ENCODE measurements around the gene HS2ST1.
"Not testable (repeated sequence)": the region's sequence is repeated elsewhere in the genome, so short reads cannot be mapped to it uniquely, and the experiment has no call there.

HS2ST1 gene

DNA sequence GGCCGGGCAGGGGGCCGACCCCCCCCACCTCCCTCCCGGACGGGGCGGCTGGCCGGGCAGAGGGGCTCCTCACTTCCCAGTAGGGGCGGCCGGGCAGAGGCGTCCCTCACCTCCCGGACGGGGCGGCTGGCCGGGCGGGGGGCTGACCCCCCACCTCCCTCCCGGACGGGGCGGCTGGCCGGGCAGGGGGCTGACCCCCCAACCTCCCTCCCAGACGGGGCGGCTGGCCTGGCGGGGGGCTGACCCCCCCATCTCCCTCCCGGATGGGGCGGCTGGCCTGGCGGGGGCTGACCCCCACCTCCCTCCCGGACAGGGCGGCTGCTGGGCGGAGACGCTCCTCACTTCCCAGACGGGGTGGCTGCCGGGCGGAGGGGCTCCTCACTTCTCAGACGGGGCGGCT lies 15.0 kb upstream of the HS2ST1 start:
- H3K4me3 ChIP-seq (ENCODE audit: low read depth in 1 of 2, low read length in 2 of 2); H3K27me3 ChIP-seq (ENCODE audit: control insufficient read depth in 1 of 2, insufficient read depth in 2 of 2, low read length in 2 of 2); H3K4me1 ChIP-seq (ENCODE audit: control insufficient read depth in 1 of 2, insufficient read depth in 2 of 2, low read length in 2 of 2); H3K27ac ChIP-seq (ENCODE audit: low read depth, low read length); H3K9ac ChIP-seq (ENCODE audit: low read depth in 1 of 2, low read length in 2 of 2); H3K9me3 ChIP-seq (ENCODE audit: control insufficient read depth in 1 of 2, low read length in 2 of 2): not testable (repeated sequence)
- H3K36me3 ChIP-seq (ENCODE audit: control insufficient read depth in 1 of 2, insufficient read depth in 2 of 2, low read length in 2 of 2), result peaks cover 7 to 17% of the 10 kb centered on the region in 2 donors

DNA sequence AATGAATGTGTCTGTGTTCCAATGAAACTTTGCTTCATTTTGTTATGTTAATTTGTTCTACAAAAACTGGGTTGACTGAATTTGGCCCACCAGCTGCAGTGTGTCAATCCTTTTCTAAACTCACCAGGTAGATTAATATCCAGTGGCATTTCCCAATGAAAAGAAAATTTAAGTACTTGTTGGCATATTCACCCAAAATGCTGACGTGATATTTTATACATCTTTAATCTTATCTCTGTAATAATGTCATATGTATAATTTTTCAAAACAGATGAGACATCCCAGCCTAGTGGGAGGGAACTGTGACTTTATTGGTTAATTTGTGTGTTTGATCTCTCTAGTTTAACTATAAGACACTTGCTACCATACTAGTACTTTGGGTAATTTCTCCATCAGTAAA lies 8.6 kb upstream of the HS2ST1 start:
- no peak overlapping the region for H3K27ac ChIP-seq (ENCODE audit: low read depth, low read length)
- H3K4me1 ChIP-seq (ENCODE audit: control insufficient read depth in 1 of 2, insufficient read depth in 2 of 2, low read length in 2 of 2), result no peaks in the 10 kb centered on the region
- no peaks in the 10 kb centered on the region for H3K27me3 ChIP-seq (ENCODE audit: control insufficient read depth in 1 of 2, insufficient read depth in 2 of 2, low read length in 2 of 2)
- no peaks in the 10 kb centered on the region for H3K9me3 ChIP-seq (ENCODE audit: control insufficient read depth in 1 of 2, low read length in 2 of 2)
- no peak overlapping the region for H3K9ac ChIP-seq (ENCODE audit: low read depth in 1 of 2, low read length in 2 of 2)
- peaks cover 7 to 9% of the 10 kb centered on the region in 2 donors for H3K36me3 ChIP-seq (ENCODE audit: control insufficient read depth in 1 of 2, insufficient read depth in 2 of 2, low read length in 2 of 2)
- no peak overlapping the region for H3K4me3 ChIP-seq (ENCODE audit: low read depth in 1 of 2, low read length in 2 of 2)

DNA sequence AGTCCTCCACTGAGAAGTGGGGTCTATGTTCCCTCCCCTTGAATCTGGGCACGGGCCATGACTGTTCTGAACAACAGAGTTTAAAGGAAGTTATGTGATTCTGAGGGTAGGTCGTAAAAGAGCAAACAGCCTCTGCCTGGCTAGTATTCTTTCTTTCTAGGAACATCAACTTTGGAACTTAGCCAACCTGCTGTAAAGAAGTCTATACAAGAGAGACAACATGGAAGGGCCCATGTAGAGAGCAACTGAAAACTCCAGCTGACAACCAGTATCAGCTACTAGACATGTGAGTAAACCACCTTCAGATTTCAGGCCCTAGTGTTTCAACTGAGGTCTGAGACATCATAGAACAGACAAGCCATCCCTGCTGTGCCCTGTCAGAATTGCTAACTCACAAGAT lies 8.0 kb upstream of the HS2ST1 start:
- H3K4me1 ChIP-seq (ENCODE audit: control insufficient read depth in 1 of 2, insufficient read depth in 2 of 2, low read length in 2 of 2), result peaks cover 0 to 5% of the 10 kb centered on the region in 2 donors
- H3K9ac ChIP-seq (ENCODE audit: low read depth in 1 of 2, low read length in 2 of 2), result no peak overlapping the region
- H3K4me3 ChIP-seq (ENCODE audit: low read depth in 1 of 2, low read length in 2 of 2), result no peak overlapping the region
- H3K9me3 ChIP-seq (ENCODE audit: control insufficient read depth in 1 of 2, low read length in 2 of 2), result no peaks in the 10 kb centered on the region
- H3K27me3 ChIP-seq (ENCODE audit: control insufficient read depth in 1 of 2, insufficient read depth in 2 of 2, low read length in 2 of 2), result no peaks in the 10 kb centered on the region
- no peak overlapping the region for H3K27ac ChIP-seq (ENCODE audit: low read depth, low read length)
- H3K36me3 ChIP-seq (ENCODE audit: control insufficient read depth in 1 of 2, insufficient read depth in 2 of 2, low read length in 2 of 2), result peaks cover 7 to 12% of the 10 kb centered on the region in 2 donors

DNA sequence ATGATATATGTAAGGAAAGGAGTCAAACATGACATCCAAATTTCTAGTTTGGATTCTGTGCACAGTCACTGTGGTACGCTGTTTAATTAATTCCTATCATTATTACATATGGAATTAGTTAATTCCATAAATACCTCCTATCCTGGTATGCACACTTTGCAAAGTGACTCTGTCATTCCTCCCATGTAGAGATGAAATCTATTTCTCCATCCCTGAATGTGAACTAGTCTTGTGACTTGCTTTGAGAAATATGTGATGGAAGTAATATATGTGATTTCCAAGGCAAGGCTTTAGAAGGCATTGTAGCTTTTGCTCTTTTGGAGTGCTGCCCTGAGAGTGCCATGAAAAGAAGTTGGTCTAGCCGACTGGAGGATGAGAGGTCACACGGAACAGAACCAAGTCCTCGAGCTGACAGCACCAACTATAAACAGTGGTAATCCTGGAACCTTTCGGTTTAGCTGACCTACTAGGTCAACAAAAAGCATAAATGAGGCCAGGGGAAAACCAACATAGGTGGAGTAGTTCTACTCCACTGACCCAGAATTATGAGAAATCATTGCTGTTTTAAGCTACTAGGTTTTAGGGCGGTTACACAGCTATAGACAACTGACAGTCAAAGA lies 2.0 kb upstream of the HS2ST1 start:
- H3K27me3 ChIP-seq (ENCODE audit: control insufficient read depth in 1 of 2, insufficient read depth in 2 of 2, low read length in 2 of 2), result no peaks in the 10 kb centered on the region
- H3K27ac ChIP-seq (ENCODE audit: low read depth, low read length), result no peak overlapping the region
- H3K9me3 ChIP-seq (ENCODE audit: control insufficient read depth in 1 of 2, low read length in 2 of 2), result no peaks in the 10 kb centered on the region
- H3K36me3 ChIP-seq (ENCODE audit: control insufficient read depth in 1 of 2, insufficient read depth in 2 of 2, low read length in 2 of 2), result peaks cover 0 to 3% of the 10 kb centered on the region in 2 donors
- H3K4me1 ChIP-seq (ENCODE audit: control insufficient read depth in 1 of 2, insufficient read depth in 2 of 2, low read length in 2 of 2), result peaks cover 18 to 21% of the 10 kb centered on the region in 2 donors
- peak overlapping the region; percentile 81 to 98 for H3K4me3 ChIP-seq (ENCODE audit: low read depth in 1 of 2, low read length in 2 of 2)
- H3K9ac ChIP-seq (ENCODE audit: low read depth in 1 of 2, low read length in 2 of 2), result peak overlapping the region in 1 of 2 donors; percentile 81

GRCh38 chr1:86913399-86913895 lies 988 bp upstream of the HS2ST1 start:
- Histone ChIP-seq H3K27ac (ENCODE audit: low read depth, low read length) (peak overlapping the region; percentile 94), H3K9me3 (ENCODE audit: control insufficient read depth in 1 of 2, low read length in 2 of 2) (no peaks in the 10 kb centered on the region), H3K4me1 (ENCODE audit: control insufficient read depth in 1 of 2, insufficient read depth in 2 of 2, low read length in 2 of 2) (peaks cover 18 to 21% of the 10 kb centered on the region in 2 donors), H3K36me3 (ENCODE audit: control insufficient read depth in 1 of 2, insufficient read depth in 2 of 2, low read length in 2 of 2) (peaks cover 0 to 3% of the 10 kb centered on the region in 2 donors), H3K27me3 (ENCODE audit: control insufficient read depth in 1 of 2, insufficient read depth in 2 of 2, low read length in 2 of 2) (no peaks in the 10 kb centered on the region), H3K9ac (ENCODE audit: low read depth in 1 of 2, low read length in 2 of 2) (peak overlapping the region; percentile 81 to 88), H3K4me3 (ENCODE audit: low read depth in 1 of 2, low read length in 2 of 2) (peak overlapping the region; percentile 81 to 98)

DNA sequence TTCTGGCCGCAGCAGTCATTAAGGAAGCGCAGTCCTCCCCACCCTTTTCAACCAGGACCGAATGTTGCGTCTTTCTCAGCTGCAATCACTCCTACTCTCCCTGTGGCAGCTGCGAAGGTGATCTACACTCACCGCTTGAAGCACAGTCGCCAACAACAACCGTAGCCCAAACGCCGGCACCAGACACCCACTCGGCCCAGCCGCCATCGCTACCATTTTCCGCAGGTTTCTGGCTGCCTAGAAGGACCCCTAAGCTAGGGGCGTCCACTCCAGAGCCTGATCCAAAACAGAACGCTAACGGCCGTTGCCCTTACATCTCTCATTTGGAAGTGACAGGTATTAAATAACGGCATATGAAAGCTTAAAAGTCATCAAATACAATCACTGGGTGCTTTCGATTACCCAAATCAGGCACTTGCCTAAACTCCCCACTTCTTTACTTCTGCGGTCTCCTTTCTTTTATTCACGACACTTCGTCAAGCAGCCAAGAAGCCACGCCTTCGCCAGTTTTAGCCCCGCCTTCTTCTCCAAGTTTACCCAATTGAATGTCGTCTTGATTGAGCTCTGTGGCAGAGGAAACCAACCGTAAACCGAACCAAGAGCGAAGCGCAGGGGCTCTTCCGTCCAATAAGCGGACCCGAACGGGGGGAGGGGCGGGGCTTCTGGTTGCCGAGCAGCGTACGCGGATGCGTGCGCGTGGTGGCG lies 387 bp upstream of the HS2ST1 start, which contains the start of gene SELENOF:
SELENOF (minus strand) TSS at position 231 of the 705 bp plus-strand sequence; CDS start at position 216, 15 bp downstream.
- H3K9ac ChIP-seq (ENCODE audit: low read depth in 1 of 2, low read length in 2 of 2), result peak within 1 kb of the TSS; percentile 82 to 88
- peaks cover 0 to 3% of the 10 kb centered on the region in 2 donors for H3K36me3 ChIP-seq (ENCODE audit: control insufficient read depth in 1 of 2, insufficient read depth in 2 of 2, low read length in 2 of 2)
- H3K4me3 ChIP-seq (ENCODE audit: low read depth in 1 of 2, low read length in 2 of 2), result peak within 1 kb of the TSS; percentile 98
- H3K27me3 ChIP-seq (ENCODE audit: control insufficient read depth in 1 of 2, insufficient read depth in 2 of 2, low read length in 2 of 2), result no peaks in the 10 kb centered on the region
- no peaks in the 10 kb centered on the region for H3K9me3 ChIP-seq (ENCODE audit: control insufficient read depth in 1 of 2, low read length in 2 of 2)
- peaks cover 18 to 21% of the 10 kb centered on the region in 2 donors for H3K4me1 ChIP-seq (ENCODE audit: control insufficient read depth in 1 of 2, insufficient read depth in 2 of 2, low read length in 2 of 2)
- H3K27ac ChIP-seq (ENCODE audit: low read depth, low read length), result peak within 1 kb of the TSS; percentile 94

DNA sequence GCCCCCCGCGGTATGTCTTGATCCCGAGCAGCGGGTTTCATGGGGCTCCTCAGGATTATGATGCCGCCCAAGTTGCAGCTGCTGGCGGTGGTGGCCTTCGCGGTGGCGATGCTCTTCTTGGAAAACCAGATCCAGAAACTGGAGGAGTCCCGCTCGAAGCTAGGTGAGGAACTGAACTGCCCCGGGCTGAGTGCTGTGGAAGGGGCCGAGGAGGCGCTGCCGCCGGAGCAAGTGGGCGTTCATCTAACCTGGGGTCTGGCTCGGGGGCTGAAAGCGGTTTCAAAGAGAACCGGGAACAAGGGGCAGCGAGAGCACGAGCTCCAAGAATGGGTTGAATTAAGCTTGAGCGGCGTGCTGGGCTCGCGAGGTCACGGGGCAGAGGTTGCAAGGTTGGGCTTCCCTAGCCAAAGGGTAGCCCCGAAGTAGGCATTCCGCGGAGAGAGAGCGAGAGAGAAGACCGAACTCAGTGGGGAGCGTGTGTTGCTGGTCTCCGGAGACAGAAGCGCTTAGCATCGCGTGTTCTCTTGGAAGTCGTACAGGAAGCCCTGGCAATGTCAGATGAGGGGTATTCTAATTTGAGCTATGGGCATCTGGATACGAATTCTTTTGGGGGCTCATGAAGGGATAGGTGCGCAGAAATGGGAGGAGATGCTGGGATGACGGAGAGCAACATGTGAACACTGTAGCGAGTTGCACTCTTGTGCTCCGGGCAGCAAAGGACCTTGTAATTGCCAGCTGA lies 732 bp downstream of the HS2ST1 start:
- Histone ChIP-seq H3K4me3 (ENCODE audit: low read depth in 1 of 2, low read length in 2 of 2) (peak overlapping the region; percentile 77 to 98), H3K27ac (ENCODE audit: low read depth, low read length) (peak overlapping the region; percentile 69), H3K27me3 (ENCODE audit: control insufficient read depth in 1 of 2, insufficient read depth in 2 of 2, low read length in 2 of 2) (no peaks in the 10 kb centered on the region), H3K9ac (ENCODE audit: low read depth in 1 of 2, low read length in 2 of 2) (peak overlapping the region; percentile 43 to 82), H3K9me3 (ENCODE audit: control insufficient read depth in 1 of 2, low read length in 2 of 2) (no peaks in the 10 kb centered on the region), H3K36me3 (ENCODE audit: control insufficient read depth in 1 of 2, insufficient read depth in 2 of 2, low read length in 2 of 2) (peaks cover 0 to 3% of the 10 kb centered on the region in 2 donors), H3K4me1 (ENCODE audit: control insufficient read depth in 1 of 2, insufficient read depth in 2 of 2, low read length in 2 of 2) (peaks cover 18 to 21% of the 10 kb centered on the region in 2 donors)

GRCh38 chr1:86915737-86916235 lies 1.4 kb downstream of the HS2ST1 start:
- Histone ChIP-seq H3K9ac (ENCODE audit: low read depth in 1 of 2, low read length in 2 of 2) (peak overlapping the region; percentile 43 to 82), H3K9me3 (ENCODE audit: control insufficient read depth in 1 of 2, low read length in 2 of 2) (no peaks in the 10 kb centered on the region), H3K4me1 (ENCODE audit: control insufficient read depth in 1 of 2, insufficient read depth in 2 of 2, low read length in 2 of 2) (peaks cover 18 to 21% of the 10 kb centered on the region in 2 donors), H3K36me3 (ENCODE audit: control insufficient read depth in 1 of 2, insufficient read depth in 2 of 2, low read length in 2 of 2) (peaks cover 0 to 3% of the 10 kb centered on the region in 2 donors), H3K27me3 (ENCODE audit: control insufficient read depth in 1 of 2, insufficient read depth in 2 of 2, low read length in 2 of 2) (no peaks in the 10 kb centered on the region), H3K4me3 (ENCODE audit: low read depth in 1 of 2, low read length in 2 of 2) (peak overlapping the region; percentile 77 to 98), H3K27ac (ENCODE audit: low read depth, low read length) (no peak overlapping the region)

DNA sequence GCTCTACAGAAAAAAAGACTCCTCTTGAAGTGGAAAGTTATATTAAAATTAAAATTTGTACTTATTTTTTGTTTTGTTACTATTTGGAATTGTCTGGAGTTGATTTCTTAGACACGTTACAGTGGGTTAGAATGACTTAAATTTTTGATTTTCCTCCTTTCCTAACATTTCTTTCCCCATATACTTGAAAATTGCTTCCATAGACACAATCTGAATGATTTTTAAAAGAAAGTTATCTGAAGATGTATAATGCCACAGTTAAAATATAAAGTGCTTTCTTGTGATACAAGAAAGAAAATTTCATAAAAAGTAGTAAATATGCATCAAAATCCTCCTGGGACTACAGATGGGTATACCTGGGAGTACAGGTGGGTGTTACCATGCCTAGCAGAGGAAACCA lies 2.3 kb downstream of the HS2ST1 start:
- no peak overlapping the region for H3K4me3 ChIP-seq (ENCODE audit: low read depth in 1 of 2, low read length in 2 of 2)
- H3K27me3 ChIP-seq (ENCODE audit: control insufficient read depth in 1 of 2, insufficient read depth in 2 of 2, low read length in 2 of 2), result no peaks in the 10 kb centered on the region
- H3K9ac ChIP-seq (ENCODE audit: low read depth in 1 of 2, low read length in 2 of 2), result no peak overlapping the region

More for the DNA sequence above, 2.3 kb downstream of the HS2ST1 start:
- Histone ChIP-seq H3K36me3 (ENCODE audit: control insufficient read depth in 1 of 2, insufficient read depth in 2 of 2, low read length in 2 of 2) (no peaks in the 10 kb centered on the region), H3K27ac (ENCODE audit: low read depth, low read length) (no peak overlapping the region), H3K4me1 (ENCODE audit: control insufficient read depth in 1 of 2, insufficient read depth in 2 of 2, low read length in 2 of 2) (peaks cover 13 to 20% of the 10 kb centered on the region in 2 donors), H3K9me3 (ENCODE audit: control insufficient read depth in 1 of 2, low read length in 2 of 2) (no peaks in the 10 kb centered on the region)

Measured in duodenal mucosa (tissue), 2 donors.